ENCODE measurements around the gene EIF4EBP2. TPM values are rescaled to one million over a fixed set of nuclear protein-coding genes. Genes with fewer than 3 reads are reported as not detected.

Gene EIF4EBP2
- polyA plus RNA-seq, 1 donor (not counting 4 experiments of a cell fraction or from before 2014, with no cell fraction given) = 18.9 TPM

DNA sequence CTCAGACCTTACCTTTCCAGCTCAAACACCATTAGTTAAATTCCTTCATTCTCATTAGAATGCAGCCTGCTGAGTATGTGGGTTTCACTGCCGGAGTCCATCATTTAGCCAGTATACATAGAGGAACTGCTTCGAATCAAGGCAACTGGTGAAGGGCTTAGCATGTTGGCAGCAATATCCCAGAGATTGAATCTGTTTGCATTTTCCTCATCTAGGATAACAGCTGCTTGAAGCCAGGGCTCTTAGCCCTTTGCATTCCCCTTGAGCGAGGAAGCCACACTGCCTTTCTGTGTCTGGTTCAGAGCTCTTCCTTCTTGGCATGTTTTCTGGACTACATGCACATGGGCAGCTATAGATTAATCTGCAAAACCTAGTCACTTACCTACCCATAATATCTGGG lies 22.9 kb downstream of the EIF4EBP2 start:
- Histone ChIP-seq H3K36me3 (ENCODE audit: control insufficient read depth in 2 of 2, extremely low read depth in 1 of 2, insufficient read depth in 2 of 2, low read length in 2 of 2) (peaks cover 23 to 29% of the 10 kb centered on the region in 2 experiments), H3K27me3 (ENCODE audit: control insufficient read depth, extremely low read depth, insufficient read depth, low read length) (no peaks in the 10 kb centered on the region), H2AFZ (ENCODE audit: control insufficient read depth, low read length) (no peak overlapping the region), H3K79me2 (ENCODE audit: control insufficient read depth, insufficient read depth, low read length) (no peaks in the 10 kb centered on the region), H3K4me1 (ENCODE audit: control insufficient read depth, extremely low read depth, insufficient read depth, low read length) (no peaks in the 10 kb centered on the region), H3K4me2 (ENCODE audit: control insufficient read depth, extremely low read depth, insufficient read depth, low read depth, low read length) (no peak overlapping the region), H3K9ac (ENCODE audit: control insufficient read depth, extremely low read depth, insufficient read depth, low read length) (no peak overlapping the region), H3K9me3 (ENCODE audit: control insufficient read depth, low read depth, low read length) (no peaks in the 10 kb centered on the region), H3K27ac (ENCODE audit: control insufficient read depth, insufficient read depth, low read length) (no peak overlapping the region), H3K4me3 (ENCODE audit: control insufficient read depth in 2 of 3, extremely low read depth in 1 of 3, insufficient read depth in 2 of 3, low read depth in 1 of 3, low read length in 3 of 3) (no peak overlapping the region), H4K20me1 (ENCODE audit: control insufficient read depth, extremely low read depth, insufficient read depth, low read length) (no peaks in the 10 kb centered on the region), H3K9me1 (ENCODE audit: control insufficient read depth, extremely low read depth, insufficient read depth, low read length) (no peaks in the 10 kb centered on the region)
- DNase-seq (ENCODE audit: low read depth, low spot score) (no peak), FAIRE-seq (no peak)
- dilution Hi-C loops (cut with MboI; ENCODE audit: extremely low pct_ligation_motif_present, low sequenced_read_pairs) = no loop called here
- TF ChIP-seq EZH2 (IDR thresholded peaks at IDR 0.05; ENCODE audit: low read length) = no peak
- TF ChIP-seq, protein P1, sequence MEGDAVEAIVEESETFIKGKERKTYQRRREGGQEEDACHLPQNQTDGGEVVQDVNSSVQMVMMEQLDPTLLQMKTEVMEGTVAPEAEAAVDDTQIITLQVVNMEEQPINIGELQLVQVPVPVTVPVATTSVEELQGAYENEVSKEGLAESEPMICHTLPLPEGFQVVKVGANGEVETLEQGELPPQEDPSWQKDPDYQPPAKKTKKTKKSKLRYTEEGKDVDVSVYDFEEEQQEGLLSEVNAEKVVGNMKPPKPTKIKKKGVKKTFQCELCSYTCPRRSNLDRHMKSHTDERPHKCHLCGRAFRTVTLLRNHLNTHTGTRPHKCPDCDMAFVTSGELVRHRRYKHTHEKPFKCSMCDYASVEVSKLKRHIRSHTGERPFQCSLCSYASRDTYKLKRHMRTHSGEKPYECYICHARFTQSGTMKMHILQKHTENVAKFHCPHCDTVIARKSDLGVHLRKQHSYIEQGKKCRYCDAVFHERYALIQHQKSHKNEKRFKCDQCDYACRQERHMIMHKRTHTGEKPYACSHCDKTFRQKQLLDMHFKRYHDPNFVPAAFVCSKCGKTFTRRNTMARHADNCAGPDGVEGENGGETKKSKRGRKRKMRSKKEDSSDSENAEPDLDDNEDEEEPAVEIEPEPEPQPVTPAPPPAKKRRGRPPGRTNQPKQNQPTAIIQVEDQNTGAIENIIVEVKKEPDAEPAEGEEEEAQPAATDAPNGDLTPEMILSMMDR (optimal IDR thresholded peaks at IDR 0.05 in 1 of 3, IDR thresholded peaks at IDR 0.05 in 1 of 3, conservative IDR thresholded peaks at IDR 0.05 in 1 of 3; ENCODE audit: extremely low read depth in 1 of 3, insufficient read depth in 2 of 3, low read length in 3 of 3) = no peak

DNA sequence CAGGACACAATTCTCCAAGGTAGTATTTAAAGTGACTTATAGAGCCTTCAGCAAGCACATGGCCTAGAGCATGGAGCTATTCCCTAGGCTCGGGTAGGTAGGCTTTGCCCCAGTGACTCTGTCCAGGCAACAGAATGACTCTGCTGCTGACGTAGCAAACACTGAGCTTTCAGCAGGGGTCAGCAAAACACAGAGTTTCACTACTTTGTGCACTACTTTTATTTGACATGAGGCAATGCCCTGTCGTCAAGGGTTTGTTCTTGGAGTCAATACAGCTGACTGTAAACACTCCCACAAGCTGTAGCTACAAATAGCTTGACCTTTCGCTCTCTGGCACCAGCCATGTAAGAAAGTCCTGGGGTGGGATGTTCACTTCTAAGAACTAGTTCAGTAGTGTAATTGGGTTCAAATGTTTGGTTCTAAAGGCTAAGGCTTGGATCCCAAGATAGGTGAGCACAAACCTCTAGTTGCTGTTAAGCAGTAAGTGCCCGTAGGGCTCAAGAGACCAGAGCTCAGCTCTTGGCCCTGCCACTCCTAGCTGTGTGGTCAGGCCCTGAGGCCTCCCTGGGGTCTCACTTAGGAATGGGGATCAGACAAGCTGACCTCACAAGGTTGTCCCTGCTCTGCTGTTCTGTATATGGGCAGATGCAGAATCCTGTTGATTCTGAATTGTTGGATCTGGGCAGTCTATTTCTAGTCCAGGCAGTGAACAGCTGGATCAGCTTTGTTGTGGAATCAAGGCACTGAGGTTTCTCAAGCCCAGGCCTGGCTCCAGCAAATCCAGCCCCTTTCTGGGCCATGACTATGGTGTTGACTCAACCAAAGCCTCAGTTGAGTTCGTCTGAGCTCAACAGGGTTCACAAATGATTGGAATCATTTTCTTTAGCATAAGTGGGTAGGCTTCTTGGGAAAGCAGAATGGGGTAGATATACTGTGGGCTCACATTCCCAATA lies 26.8 kb downstream of the EIF4EBP2 start:
- no peaks in the 10 kb centered on the region for H4K20me1 ChIP-seq (ENCODE audit: control insufficient read depth, extremely low read depth, insufficient read depth, low read length)
- DNase-seq (ENCODE audit: low read depth, low spot score) (no peak), FAIRE-seq (peak; percentile 36)
- H3K4me3 ChIP-seq (ENCODE audit: control insufficient read depth in 2 of 3, extremely low read depth in 1 of 3, insufficient read depth in 2 of 3, low read depth in 1 of 3, low read length in 3 of 3) = no peak overlapping the region
- H3K9me1 ChIP-seq (ENCODE audit: control insufficient read depth, extremely low read depth, insufficient read depth, low read length) = no peaks in the 10 kb centered on the region
- H2AFZ ChIP-seq (ENCODE audit: control insufficient read depth, low read length) = no peak overlapping the region
- TF ChIP-seq, protein P1 (optimal IDR thresholded peaks at IDR 0.05 in 1 of 3, IDR thresholded peaks at IDR 0.05 in 1 of 3, conservative IDR thresholded peaks at IDR 0.05 in 1 of 3; ENCODE audit: extremely low read depth in 1 of 3, insufficient read depth in 2 of 3, low read length in 3 of 3) = peak in 1 of 3 experiments; percentile 18
- TF ChIP-seq EZH2 (IDR thresholded peaks at IDR 0.05; ENCODE audit: low read length) = no peak
- no peaks in the 10 kb centered on the region for H3K9me3 ChIP-seq (ENCODE audit: control insufficient read depth, low read depth, low read length)
- H3K9ac ChIP-seq (ENCODE audit: control insufficient read depth, extremely low read depth, insufficient read depth, low read length) = no peak overlapping the region
- no peaks in the 10 kb centered on the region for H3K79me2 ChIP-seq (ENCODE audit: control insufficient read depth, insufficient read depth, low read length)
- H3K27ac ChIP-seq (ENCODE audit: control insufficient read depth, insufficient read depth, low read length) = no peak overlapping the region
- dilution Hi-C loops (cut with MboI; ENCODE audit: extremely low pct_ligation_motif_present, low sequenced_read_pairs) = no loop called here
- H3K36me3 ChIP-seq (ENCODE audit: control insufficient read depth in 2 of 2, extremely low read depth in 1 of 2, insufficient read depth in 2 of 2, low read length in 2 of 2) = peaks cover 5 to 13% of the 10 kb centered on the region in 2 experiments
- H3K27me3 ChIP-seq (ENCODE audit: control insufficient read depth, extremely low read depth, insufficient read depth, low read length) = no peaks in the 10 kb centered on the region
- H3K4me2 ChIP-seq (ENCODE audit: control insufficient read depth, extremely low read depth, insufficient read depth, low read depth, low read length) = no peak overlapping the region
- no peaks in the 10 kb centered on the region for H3K4me1 ChIP-seq (ENCODE audit: control insufficient read depth, extremely low read depth, insufficient read depth, low read length)
